Gastrocnemius medialis (tissue), 4 donors: Measurements from ENCODE around the gene FAM53A. TPM values are rescaled to one million over a fixed set of nuclear protein-coding genes. Genes with fewer than 3 reads are reported as not detected.

Experiments
- ATAC-seq, 2 donors: fragments of 150-250 bp; one replicate each; pipeline ENCODE4 v1.9.1; 2016
- DNase-seq, 2 donors: peaks; one replicate each; pipeline ENCODE4 v3.0.0-alpha.2; 2019
- H3K27ac ChIP-seq, 4 donors: fragments of 200-600 bp; sonication (generic); 1 replicate in 1 of 4; 2 replicates in 3 of 4; pipeline ENCODE4 v1.5.1; 2016 to 2018; ENCODE audit warnings: mild to moderate bottlenecking in 2 of 4, moderate library complexity in 1 of 4
- H3K27me3 ChIP-seq, 3 donors: fragments of 200-600 bp; sonication (generic) in 2 of 3; 1 replicate in 1 of 3; 2 replicates in 2 of 3; pipeline versions ENCODE4 v1.5.1 to v1.6.0; 2016 to 2019; ENCODE audit warnings: mild to moderate bottlenecking in 1 of 3, moderate library complexity in 1 of 3
- H3K36me3 ChIP-seq, 2 donors: fragments of 200-600 bp; sonication (generic) in 1 of 2; one replicate each; pipeline ENCODE4 v1.5.1; 2017 to 2018
- H3K4me1 ChIP-seq, 2 donors: fragments of 200-600 bp; sonication (generic) in 1 of 2; one replicate each; pipeline ENCODE4 v1.5.1; 2016 to 2017; ENCODE audit warnings: mild to moderate bottlenecking in 2 of 2
- H3K4me3 ChIP-seq, 4 donors: fragments of 200-600 bp; sonication (generic) in 3 of 4; 1 replicate in 1 of 4; 2 replicates in 3 of 4; pipeline ENCODE4 v1.5.1; 2016 to 2019; ENCODE audit warnings: mild to moderate bottlenecking in 2 of 4
- H3K9me3 ChIP-seq, 3 donors: fragments of 200-600 bp; sonication (generic) in 2 of 3; 1 replicate in 1 of 3; 2 replicates in 2 of 3; pipeline ENCODE4 v1.5.1; 2016 to 2019
- CTCF ChIP-seq, 5 experiments: fragments of 450-650 bp in 3 of 5; fragments of 200-600 bp in 2 of 5; sonication (generic) in 2 of 5; IDR thresholded peaks in 4 of 5; conservative IDR thresholded peaks in 1 of 5; 1 replicate in 4 of 5; 2 replicates in 1 of 5; pipeline ENCODE4 v1.5.1; 2016 to 2019; ENCODE audit warnings: antibody characterized with exemption in 5 of 5, mild to moderate bottlenecking in 3 of 5, moderate library complexity in 3 of 5
- POLR2A ChIP-seq, 2 donors: fragments of 450-650 bp; IDR thresholded peaks; one replicate each; pipeline ENCODE4 v1.6.1; 2017; ENCODE audit warnings: antibody characterized with exemption in 2 of 2, mild to moderate bottlenecking in 2 of 2, moderate library complexity in 2 of 2
- in situ Hi-C, 4 donors: fragments of 200-750 bp; cut with MboI; loops; one replicate each; pipeline versions ENCODE4 v1.15.0 to v1.8.0; 2017; ENCODE audit warnings: low sequenced_read_pairs in 4 of 4
- intact Hi-C: fragments of 100-400 bp; cut with DNase I; formaldehyde crosslinking; loops from one replicate; pipeline ENCODE4 v1.15.1; 2023; ENCODE audit warnings: low total_unique reads
- total RNA-seq, 4 donors: library from RNA; depleted of rRNA; stranded (reverse); fragments of >200 nt; gene quantifications; one replicate each; pipeline versions ENCODE4 v1.1.0 to v1.2.3, GENCODE V29; 2016

FAM53A gene
- total RNA-seq, 4 donors from 2014 or later, result 1.8 to 5.2 (median 2.8) TPM

GRCh38 chr4:1614049-1614448 lies 70.1 kb downstream of the FAM53A start:
- Histone ChIP-seq H3K27ac (no peak overlapping the region), H3K36me3 (no peaks in the 10 kb centered on the region), H3K4me1 (no peaks in the 10 kb centered on the region), H3K9me3 (no peaks in the 10 kb centered on the region), H3K4me3 (no peak overlapping the region), H3K27me3 (peaks cover 0 to 2% (median 0%) of the 10 kb centered on the region in 3 donors)
- in situ Hi-C loops, result no loop called here
- intact Hi-C loops, result no loop called here
- ATAC-seq, result no peak
- DNase-seq, result no peak
- TF ChIP-seq CTCF (IDR thresholded peaks at IDR 0.05 in 4 of 5, conservative IDR thresholded peaks at IDR 0.05 in 1 of 5) (no peak), POLR2A (IDR thresholded peaks at IDR 0.05) (no peak)

GRCh38 chr4:1613099-1613495 lies 71.0 kb downstream of the FAM53A start:
- TF ChIP-seq CTCF (IDR thresholded peaks at IDR 0.05 in 4 of 5, conservative IDR thresholded peaks at IDR 0.05 in 1 of 5) (no peak), POLR2A (IDR thresholded peaks at IDR 0.05) (no peak)
- H3K36me3 ChIP-seq, result no peaks in the 10 kb centered on the region
- ATAC-seq (no peak), DNase-seq (no peak)
- intact Hi-C loops, result no loop called here
- H3K27ac ChIP-seq, result no peak overlapping the region
- H3K4me3 ChIP-seq, result no peak overlapping the region
- in situ Hi-C loops, result no loop called here
- peaks cover 0 to 2% (median 0%) of the 10 kb centered on the region in 3 donors for H3K27me3 ChIP-seq
- no peaks in the 10 kb centered on the region for H3K4me1 ChIP-seq
- no peaks in the 10 kb centered on the region for H3K9me3 ChIP-seq

- peaks cover 0 to 6% (median 0%) of the 10 kb centered on the region in 3 donors for H3K27me3 ChIP-seq
- in situ Hi-C loops (no loop called here), intact Hi-C loops (no loop called here)
- H3K9me3 ChIP-seq, result no peaks in the 10 kb centered on the region
- no peaks in the 10 kb centered on the region for H3K36me3 ChIP-seq
- TF ChIP-seq POLR2A (IDR thresholded peaks at IDR 0.05) (no peak), CTCF (IDR thresholded peaks at IDR 0.05 in 4 of 5, conservative IDR thresholded peaks at IDR 0.05 in 1 of 5) (no peak)
- no peak for ATAC-seq
- no peaks in the 10 kb centered on the region for H3K4me1 ChIP-seq
- no peak overlapping the region for H3K27ac ChIP-seq
- no peak overlapping the region for H3K4me3 ChIP-seq
- no peak for DNase-seq
Measured at GRCh38 chr4:1612278-1613098, 71.6 kb downstream of the FAM53A start.

- Histone ChIP-seq H3K27me3 (peaks cover 0 to 6% (median 2%) of the 10 kb centered on the region in 3 donors), H3K4me1 (no peaks in the 10 kb centered on the region), H3K4me3 (no peak overlapping the region), H3K36me3 (no peaks in the 10 kb centered on the region), H3K9me3 (no peaks in the 10 kb centered on the region), H3K27ac (no peak overlapping the region)
- no peak for ATAC-seq
- TF ChIP-seq CTCF (IDR thresholded peaks at IDR 0.05 in 4 of 5, conservative IDR thresholded peaks at IDR 0.05 in 1 of 5) (no peak), POLR2A (IDR thresholded peaks at IDR 0.05) (no peak)
- intact Hi-C loops, result no loop called here
- in situ Hi-C loops, result no loop called here
- no peak for DNase-seq
Measured at GRCh38 chr4:1611501-1611870, 72.6 kb downstream of the FAM53A start.
